B cell (primary cell): ENCODE results near the gene SLC25A2. TPM values are rescaled to one million over a fixed set of nuclear protein-coding genes. Genes with fewer than 3 reads are reported as not detected.

Source experiments
- ATAC-seq: fragments of 200-7000 bp; cut with Tn5 transposase; one replicate; pipeline ENCODE4 v1.10.0; 2021; ENCODE audit warnings: low read depth, mild to moderate bottlenecking, moderate number of reproducible peaks, moderate library complexity
- CTCF ChIA-PET: fragments of 350-600 bp; sonication (Branson Sonifier 250); formaldehyde crosslinking; loops from one replicate; lab custom pipeline; 2021; ENCODE audit warnings: antibody characterized with exemption, inconsistent platforms; lab: Charles Lee
- POLR2A ChIA-PET: fragments of 350-600 bp; sonication (Branson Sonifier 250); formaldehyde crosslinking; loops from one replicate; lab custom pipeline; 2021; ENCODE audit warnings: antibody characterized with exemption; lab: Charles Lee
- DNase-seq: peaks from one replicate; pipeline ENCODE4 v3.0.0; 2013
- H2AFZ ChIP-seq: 2 replicates; pipeline ENCODE4 v1.6.1; 2012; ENCODE audit warnings: mild to moderate bottlenecking, low read depth, low read length; ENCODE audit not compliant: insufficient read depth, poor library complexity, severe bottlenecking
- H3K27ac ChIP-seq, 2 donors: 1 replicate in 1 of 2; 2 replicates in 1 of 2; pipeline ENCODE4 v1.5.1; 2012 to 2013; ENCODE audit warnings: low read length in 2 of 2, mild to moderate bottlenecking in 2 of 2, moderate library complexity in 1 of 2
- H3K27me3 ChIP-seq, 4 experiments: fragments of 200-600 bp in 1 of 4; sonication (generic) in 1 of 4; replicated peaks in 1 of 4; 1 replicate in 2 of 4; 2 replicates in 2 of 4; pipeline versions ENCODE4 v1.6.1 to v1.7.0; 2013 to 2016; ENCODE audit warnings: low read length in 3 of 4, mild to moderate bottlenecking in 2 of 4, mixed read lengths in 1 of 4, moderate library complexity in 1 of 4; ENCODE audit not compliant: insufficient read depth in 4 of 4, control insufficient read depth in 3 of 4; ENCODE audit errors: control extremely low read depth in 1 of 4
- H3K36me3 ChIP-seq, 2 experiments: replicated peaks in 1 of 2; 1 replicate in 1 of 2; 2 replicates in 1 of 2; pipeline versions ENCODE4 v1.6.1 to v1.7.1; 2013; ENCODE audit warnings: low read length in 1 of 2; ENCODE audit not compliant: insufficient read depth in 2 of 2, control insufficient read depth in 1 of 2; ENCODE audit errors: control extremely low read depth in 1 of 2, extremely low read depth in 1 of 2
- H3K4me1 ChIP-seq, 2 donors: fragments of 200-600 bp in 1 of 2; sonication (generic) in 1 of 2; 1 replicate in 1 of 2; 2 replicates in 1 of 2; pipeline versions ENCODE4 v1.5.1 to v1.6.1; 2013 to 2017; ENCODE audit warnings: low read length in 2 of 2; ENCODE audit not compliant: control insufficient read depth in 2 of 2, insufficient read depth in 2 of 2
- H3K4me2 ChIP-seq: replicated peaks from 2 replicates; pipeline ENCODE3; 2012; ENCODE audit warnings: mild to moderate bottlenecking, low read depth, low read length; ENCODE audit not compliant: poor library complexity, severe bottlenecking
- H3K4me3 ChIP-seq, 5 experiments: fragments of 200-600 bp in 1 of 5; sonication (generic) in 1 of 5; 1 replicate in 3 of 5; 2 replicates in 2 of 5; pipeline versions ENCODE4 v1.5.1 to v1.7.0; 2011 to 2016; ENCODE audit warnings: low read length in 4 of 5, mild to moderate bottlenecking in 4 of 5, low read depth in 2 of 5, control low read depth in 1 of 5, moderate library complexity in 1 of 5; ENCODE audit not compliant: insufficient read depth in 1 of 5; ENCODE audit errors: control extremely low read depth in 1 of 5, extremely low read depth in 1 of 5
- H3K79me2 ChIP-seq: fragments of 200-600 bp; sonication (generic); one replicate; pipeline ENCODE4 v1.6.0; 2016; ENCODE audit warnings: low read length; ENCODE audit not compliant: control insufficient read depth, insufficient read depth
- H3K9ac ChIP-seq: fragments of 200-600 bp; sonication (generic); 2 replicates; pipeline ENCODE4 v1.6.1; 2017; ENCODE audit warnings: mild to moderate bottlenecking, low read length, moderate library complexity
- H3K9me3 ChIP-seq, 3 donors: one replicate each; pipeline versions ENCODE4 v1.6.1 to v1.7.1; 2013; ENCODE audit warnings: low read length in 2 of 3; ENCODE audit not compliant: control insufficient read depth in 2 of 3, insufficient read depth in 1 of 3; ENCODE audit errors: control extremely low read depth in 1 of 3
- H4K20me1 ChIP-seq: 2 replicates; pipeline ENCODE4 v1.6.0; 2012; ENCODE audit warnings: mild to moderate bottlenecking, low read length; ENCODE audit not compliant: insufficient read depth, control insufficient read depth, poor library complexity, severe bottlenecking
- H3K27ac Mint-ChIP-seq: one replicate; pipeline ENCODE4 v1.8.0; 2021; ENCODE audit warnings: mixed read lengths
- H3K27me3 Mint-ChIP-seq: one replicate; pipeline ENCODE4 v1.8.0; 2021; ENCODE audit warnings: mixed read lengths
- H3K4me1 Mint-ChIP-seq: one replicate; pipeline ENCODE4 v1.8.0; 2021; ENCODE audit warnings: mixed read lengths
- H3K4me3 Mint-ChIP-seq: one replicate; pipeline ENCODE4 v1.8.0; 2021; ENCODE audit warnings: mixed read lengths
- H3K9me3 Mint-ChIP-seq: one replicate; pipeline ENCODE4 v1.8.0; 2022; ENCODE audit warnings: mixed read lengths; ENCODE audit not compliant: insufficient read depth
- EZH2 ChIP-seq: IDR thresholded peaks from 2 replicates; pipeline ENCODE4 v1.6.1; 2012; ENCODE audit warnings: borderline replicate concordance, low read depth, mild to moderate bottlenecking, moderate library complexity, low read length; ENCODE audit not compliant: insufficient read depth, poor library complexity, severe bottlenecking
- WGBS: methylation state at CpG from one replicate; pipeline ENCODE4 v1.1.5; 2013; ENCODE audit warnings: missing lambda C conversion rate; ENCODE audit not compliant: insufficient coverage; 5-methylcytosine and 5-hydroxymethylcytosine counted together
- intact Hi-C: fragments of 100-400 bp; cut with micrococcal nuclease; formaldehyde crosslinking; loops from one replicate; pipeline ENCODE4 v1.10.0; 2022
- polyA plus RNA-seq: library from polyadenylated mRNA; depleted of rRNA; stranded (reverse); fragments of >200 nt; gene quantifications from 2 replicates; pipeline ENCODE4 v1.2.3, GENCODE V29; 2012
- total RNA-seq, 2 donors: library from RNA; stranded (reverse); fragments of 120-200 nt in 1 of 2; gene quantifications; 1 replicate in 1 of 2; 2 replicates in 1 of 2; pipeline versions ENCODE4 v1.2.3 to v1.2.4, GENCODE V29; 2013 to 2022
- TF ChIP-seq, protein P1 (sequence below): fragments of 200-600 bp; IDR thresholded peaks from one replicate; pipeline ENCODE4 v1.8.0; 2022; ENCODE audit warnings: antibody characterized with exemption, mild to moderate bottlenecking

Gene SLC25A2
- total and polyA plus RNA-seq, 2 donors (not counting 1 experiment from before 2014, with no cell fraction given) = 0.12 to 3.6 TPM

DNA sequence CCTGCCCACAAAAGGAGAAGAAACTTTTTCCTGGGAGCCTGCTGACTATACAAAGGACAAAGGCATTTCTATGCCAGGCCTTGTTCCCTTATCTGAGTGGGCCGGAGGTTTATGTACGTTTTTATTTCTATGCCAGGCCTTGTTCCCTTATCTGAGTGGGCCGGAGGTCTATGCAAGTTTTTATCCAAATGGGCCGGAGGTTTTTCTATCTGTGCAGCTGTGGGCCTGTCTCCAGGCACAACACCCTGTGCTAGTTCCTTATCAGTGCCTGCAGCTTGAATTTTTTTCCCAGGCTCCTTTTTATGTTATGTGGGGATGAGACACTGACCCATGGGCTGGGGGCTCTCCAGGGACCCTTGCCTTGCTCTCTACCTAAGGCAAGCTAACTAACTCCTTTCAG, 5.5 kb downstream of the SLC25A2 start:
- H3K4me3 ChIP-seq = no peak overlapping the region
- no peak overlapping the region for H3K4me3 Mint-ChIP-seq
- H3K27me3 Mint-ChIP-seq = no peaks in the 10 kb centered on the region
- H3K9ac ChIP-seq = no peak overlapping the region
- TF ChIP-seq, protein P1, sequence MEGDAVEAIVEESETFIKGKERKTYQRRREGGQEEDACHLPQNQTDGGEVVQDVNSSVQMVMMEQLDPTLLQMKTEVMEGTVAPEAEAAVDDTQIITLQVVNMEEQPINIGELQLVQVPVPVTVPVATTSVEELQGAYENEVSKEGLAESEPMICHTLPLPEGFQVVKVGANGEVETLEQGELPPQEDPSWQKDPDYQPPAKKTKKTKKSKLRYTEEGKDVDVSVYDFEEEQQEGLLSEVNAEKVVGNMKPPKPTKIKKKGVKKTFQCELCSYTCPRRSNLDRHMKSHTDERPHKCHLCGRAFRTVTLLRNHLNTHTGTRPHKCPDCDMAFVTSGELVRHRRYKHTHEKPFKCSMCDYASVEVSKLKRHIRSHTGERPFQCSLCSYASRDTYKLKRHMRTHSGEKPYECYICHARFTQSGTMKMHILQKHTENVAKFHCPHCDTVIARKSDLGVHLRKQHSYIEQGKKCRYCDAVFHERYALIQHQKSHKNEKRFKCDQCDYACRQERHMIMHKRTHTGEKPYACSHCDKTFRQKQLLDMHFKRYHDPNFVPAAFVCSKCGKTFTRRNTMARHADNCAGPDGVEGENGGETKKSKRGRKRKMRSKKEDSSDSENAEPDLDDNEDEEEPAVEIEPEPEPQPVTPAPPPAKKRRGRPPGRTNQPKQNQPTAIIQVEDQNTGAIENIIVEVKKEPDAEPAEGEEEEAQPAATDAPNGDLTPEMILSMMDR = no peak
- TF ChIP-seq EZH2 = no peak
- intact Hi-C loops = no loop called here
- DNase-seq = no peak
- H3K27me3 ChIP-seq = no peaks in the 10 kb centered on the region
- 98% methylated on average over 4 of the region's 4 CpGs for WGBS
- no peak overlapping the region for H3K4me2 ChIP-seq
- no peak overlapping the region for H2AFZ ChIP-seq
- peaks cover 31% of the 10 kb centered on the region for H3K79me2 ChIP-seq
- H3K4me1 ChIP-seq = no peaks in the 10 kb centered on the region
- H3K27ac Mint-ChIP-seq = no peak overlapping the region
- no peaks in the 10 kb centered on the region for H3K36me3 ChIP-seq
- H3K27ac ChIP-seq = no peak overlapping the region
- ChIA-PET CTCF (no interaction called here), POLR2A (no interaction called here)
- no peak for ATAC-seq
- no peaks in the 10 kb centered on the region for H3K4me1 Mint-ChIP-seq
- H4K20me1 ChIP-seq = no peaks in the 10 kb centered on the region
- H3K9me3 ChIP-seq = peaks cover 7 to 74% (median 71%) of the 10 kb centered on the region in 3 donors
- H3K9me3 Mint-ChIP-seq = peaks cover 19% of the 10 kb centered on the region

DNA sequence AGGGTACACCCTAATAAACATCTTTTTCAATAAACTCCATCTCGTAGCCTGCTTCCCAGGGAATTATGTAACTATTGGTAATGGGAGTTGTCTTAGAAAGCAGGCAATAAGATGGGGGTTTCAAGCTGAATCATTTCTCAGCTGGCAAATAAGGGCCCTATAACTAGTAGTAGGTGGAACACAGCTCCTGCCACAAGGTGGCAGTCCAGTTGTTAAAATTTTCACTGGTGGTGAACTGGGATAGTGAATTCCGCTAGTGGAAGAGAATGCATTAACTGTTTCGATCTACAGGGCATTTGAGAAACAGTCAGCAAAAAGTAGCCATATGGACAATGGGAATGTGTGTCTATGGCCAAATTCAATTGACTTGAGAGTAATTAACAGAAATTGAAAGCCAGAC, 30.9 kb downstream of the SLC25A2 start:
- H3K36me3 ChIP-seq = no peaks in the 10 kb centered on the region
- TF ChIP-seq EZH2 = no peak
- TF ChIP-seq, protein P1 = no peak
- no peak for DNase-seq
- no peaks in the 10 kb centered on the region for H3K27me3 ChIP-seq
- no peaks in the 10 kb centered on the region for H3K4me1 ChIP-seq
- POLR2A ChIA-PET = no interaction called here
- H3K79me2 ChIP-seq = no peaks in the 10 kb centered on the region
- Mint-ChIP-seq H3K9me3 (peaks cover 43% of the 10 kb centered on the region), H3K4me1 (no peaks in the 10 kb centered on the region), H3K27me3 (no peaks in the 10 kb centered on the region), H3K27ac (no peak overlapping the region), H3K4me3 (no peak overlapping the region)
- no peaks in the 10 kb centered on the region for H4K20me1 ChIP-seq
- H2AFZ ChIP-seq = no peak overlapping the region
- no peak overlapping the region for H3K4me2 ChIP-seq
- CTCF ChIA-PET = no interaction called here
- H3K9me3 ChIP-seq = peaks cover 6 to 81% (median 59%) of the 10 kb centered on the region in 3 donors
- no peak overlapping the region for H3K9ac ChIP-seq
- no peak overlapping the region for H3K27ac ChIP-seq
- no peak overlapping the region for H3K4me3 ChIP-seq
- intact Hi-C loops = no loop called here
- 100% methylated on average over 2 of the region's 3 CpGs for WGBS
- no peak for ATAC-seq
